HG03139 (cell line): ENCODE data around the gene ASB10.

Experiments used
- ATAC-seq: cut with Tn5 transposase; IDR thresholded peaks from one replicate; pipeline ENCODE4 v1.9.1; 2021; ENCODE audit not compliant: unreplicated experiment

ASB10 gene

GRCh38 chr7:151166629-151167196 lies 20.3 kb downstream of the ASB10 start:
- ATAC-seq: no peak

- no peak for ATAC-seq
Measured at GRCh38 chr7:151161757-151162156, 25.3 kb downstream of the ASB10 start.

- ATAC-seq: no peak
Measured at GRCh38 chr7:151157645-151158329, 29.3 kb downstream of the ASB10 start.

GRCh38 chr7:151152643-151153513 lies 34.2 kb downstream of the ASB10 start:
- ATAC-seq: no peak

- ATAC-seq: no peak
Measured at GRCh38 chr7:151150388-151150787, 36.7 kb downstream of the ASB10 start.

GRCh38 chr7:151148319-151149259 lies 38.5 kb downstream of the ASB10 start:
- ATAC-seq: no peak

GRCh38 chr7:151146761-151147160 lies 40.3 kb downstream of the ASB10 start:
- no peak for ATAC-seq

GRCh38 chr7:151144387-151144786 lies 42.7 kb downstream of the ASB10 start:
- ATAC-seq: no peak

- no peak for ATAC-seq
Measured at GRCh38 chr7:151143261-151144015, 43.6 kb downstream of the ASB10 start.

- no peak for ATAC-seq
Measured at GRCh38 chr7:151142686-151143040, 44.4 kb downstream of the ASB10 start.

- ATAC-seq: no peak
Measured at GRCh38 chr7:151141855-151142685, 45.0 kb downstream of the ASB10 start.

- no peak for ATAC-seq
Measured at GRCh38 chr7:151141311-151141854, 45.7 kb downstream of the ASB10 start.

- ATAC-seq: no peak
Measured at GRCh38 chr7:151140826-151141225, 46.2 kb downstream of the ASB10 start.

GRCh38 chr7:151139791-151140190 lies 47.3 kb downstream of the ASB10 start:
- ATAC-seq: no peak

GRCh38 chr7:151139071-151139790 lies 47.8 kb downstream of the ASB10 start:
- ATAC-seq: no peak

- ATAC-seq: no peak
Measured at GRCh38 chr7:151138153-151138851, 48.7 kb downstream of the ASB10 start.

- no peak for ATAC-seq
Measured at GRCh38 chr7:151137791-151138152, 49.3 kb downstream of the ASB10 start.
